A549 (cell line): Measurements from ENCODE around the gene ARMC9.

ENCODE experiments used
- BHLHE40 ChIP-seq: IDR thresholded peaks from 2 replicates; pipeline ENCODE4 v1.6.1; 2012; ENCODE audit warnings: low read depth, low read length, inconsistent platforms
- CTCF ChIP-seq: fragments of >200 bp; sonication (Bioruptor Twin); formaldehyde crosslinking; IDR thresholded peaks from 3 replicates; pipeline ENCODE4 v1.5.1; 2016
- EP300 ChIP-seq, 2 experiments: fragments of >200 bp; sonication (Bioruptor Twin); formaldehyde crosslinking; IDR thresholded peaks; 2 replicates in 1 of 2; 3 replicates in 1 of 2; pipeline ENCODE4 v1.6.1; 2016 to 2017
- NR3C1 ChIP-seq: fragments of >200 bp; sonication (Bioruptor Twin); formaldehyde crosslinking; IDR thresholded peaks from 3 replicates; pipeline ENCODE4 v1.6.1; 2017

- no peak for TF ChIP-seq BHLHE40
- TF ChIP-seq EP300 (IDR thresholded peaks at IDR 0.05), result no peak
- TF ChIP-seq NR3C1, result no peak
- TF ChIP-seq CTCF, result no peak
Measured at GRCh38 chr2:231256494-231256893, 58.1 kb downstream of the ARMC9 start.
